ENCODE results near the gene HIPK2.

HIPK2 gene

DNA sequence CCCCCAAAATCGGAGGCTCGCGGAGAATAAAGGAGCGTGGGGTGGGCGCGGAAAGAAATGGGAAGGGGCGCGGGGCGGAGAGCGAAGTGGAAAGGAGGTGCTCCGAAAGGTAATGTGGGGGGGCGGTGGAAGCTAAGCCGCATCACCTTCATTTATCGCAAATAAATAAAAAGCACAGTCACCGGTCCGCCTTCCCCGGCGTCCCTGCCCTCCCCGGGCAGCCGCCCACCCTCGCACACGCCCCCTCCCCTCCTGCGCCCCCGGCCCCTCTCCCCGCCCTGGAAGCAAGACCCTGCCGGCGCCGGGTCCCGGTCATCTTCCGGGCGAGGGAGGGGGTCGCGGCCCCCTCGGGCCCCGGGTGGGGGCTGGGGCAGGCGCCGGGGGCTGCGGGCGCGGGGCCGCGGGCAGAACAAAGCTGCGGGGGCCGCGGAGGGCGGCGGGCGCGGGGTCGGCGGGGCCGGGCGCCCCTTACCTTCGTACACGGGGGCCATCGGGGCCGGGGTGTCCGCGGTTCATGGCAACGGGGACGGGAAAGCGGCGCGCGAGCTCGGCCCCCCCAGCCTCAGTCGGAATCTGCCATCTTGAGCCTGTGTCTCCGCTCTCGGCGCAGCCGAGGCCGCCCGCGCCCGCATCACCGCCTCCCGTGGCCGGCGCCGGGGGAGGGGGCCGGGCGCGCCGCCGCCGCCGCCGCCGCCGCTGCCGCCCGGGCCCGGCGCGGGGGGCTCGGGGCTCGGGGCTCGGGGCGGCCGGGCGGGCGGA is 486 bp downstream of the HIPK2 start:
- Histone ChIP-seq H3K9ac (ENCODE audit: low read depth, low read length, poor library complexity, severe bottlenecking) (peak overlapping the region; percentile 75), H3K79me2 (ENCODE audit: insufficient read depth, low read length) (peaks cover 46% of the 10 kb centered on the region)

DNA sequence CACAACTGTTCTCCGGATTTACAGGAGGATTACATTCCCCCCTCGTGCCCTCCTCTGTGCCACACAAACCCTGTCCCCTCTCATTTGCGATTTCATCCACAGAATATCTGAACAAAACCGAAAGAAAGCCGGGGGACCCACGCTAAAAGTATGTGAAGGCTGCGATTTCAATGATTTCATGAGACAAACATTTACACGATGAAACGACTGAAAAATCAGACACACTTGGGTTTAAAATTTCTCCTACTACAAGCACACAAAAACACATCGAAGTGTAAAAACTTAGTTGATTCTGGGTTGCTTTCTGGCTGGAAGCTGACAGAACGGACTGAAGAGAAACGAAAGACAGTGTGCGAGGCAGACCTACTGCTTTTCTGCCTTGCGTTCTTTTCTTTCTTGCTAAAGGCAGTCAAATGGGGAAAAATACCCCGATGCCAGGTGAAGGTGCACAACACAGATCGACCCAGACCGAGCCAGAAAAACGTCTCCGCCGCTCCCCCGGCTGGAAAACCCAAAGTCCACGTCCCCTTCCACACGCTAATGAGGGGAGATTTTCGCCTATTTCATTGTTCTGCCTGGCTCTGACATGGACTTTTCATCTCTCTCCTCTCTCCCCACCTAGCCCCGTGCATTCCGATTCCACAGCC is 1.2 kb downstream of the HIPK2 start:
- H2AFZ ChIP-seq (ENCODE audit: low read length), result peak overlapping the region; percentile 47
- H3K36me3 ChIP-seq (ENCODE audit: insufficient read depth, low read length), result no peaks in the 10 kb centered on the region
- H4K20me1 ChIP-seq (ENCODE audit: insufficient read depth, low read length, poor library complexity, severe bottlenecking), result peaks cover 9% of the 10 kb centered on the region
- H3K9ac ChIP-seq (ENCODE audit: low read depth, low read length, poor library complexity, severe bottlenecking), result peak overlapping the region; percentile 75
- H3K79me2 ChIP-seq (ENCODE audit: insufficient read depth, low read length), result peaks cover 53% of the 10 kb centered on the region
- no peak for TF ChIP-seq EZH2phosphoT487 (IDR thresholded peaks at IDR 0.05; ENCODE audit: borderline replicate concordance)
- TF ChIP-seq, protein P1, sequence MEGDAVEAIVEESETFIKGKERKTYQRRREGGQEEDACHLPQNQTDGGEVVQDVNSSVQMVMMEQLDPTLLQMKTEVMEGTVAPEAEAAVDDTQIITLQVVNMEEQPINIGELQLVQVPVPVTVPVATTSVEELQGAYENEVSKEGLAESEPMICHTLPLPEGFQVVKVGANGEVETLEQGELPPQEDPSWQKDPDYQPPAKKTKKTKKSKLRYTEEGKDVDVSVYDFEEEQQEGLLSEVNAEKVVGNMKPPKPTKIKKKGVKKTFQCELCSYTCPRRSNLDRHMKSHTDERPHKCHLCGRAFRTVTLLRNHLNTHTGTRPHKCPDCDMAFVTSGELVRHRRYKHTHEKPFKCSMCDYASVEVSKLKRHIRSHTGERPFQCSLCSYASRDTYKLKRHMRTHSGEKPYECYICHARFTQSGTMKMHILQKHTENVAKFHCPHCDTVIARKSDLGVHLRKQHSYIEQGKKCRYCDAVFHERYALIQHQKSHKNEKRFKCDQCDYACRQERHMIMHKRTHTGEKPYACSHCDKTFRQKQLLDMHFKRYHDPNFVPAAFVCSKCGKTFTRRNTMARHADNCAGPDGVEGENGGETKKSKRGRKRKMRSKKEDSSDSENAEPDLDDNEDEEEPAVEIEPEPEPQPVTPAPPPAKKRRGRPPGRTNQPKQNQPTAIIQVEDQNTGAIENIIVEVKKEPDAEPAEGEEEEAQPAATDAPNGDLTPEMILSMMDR (conservative IDR thresholded peaks at IDR 0.05; ENCODE audit: low read length), result no peak
- no peaks in the 10 kb centered on the region for H3K9me2 ChIP-seq (replicated peaks; ENCODE audit: low read depth, low read length)
- no peaks in the 10 kb centered on the region for H3F3A ChIP-seq (ENCODE audit: low read depth)
- H3K4me2 ChIP-seq (ENCODE audit: low read depth, low read length, poor library complexity, severe bottlenecking), result peak overlapping the region; percentile 83
- H3K4me1 ChIP-seq (ENCODE audit: insufficient read depth, low read length, poor library complexity, severe bottlenecking), result peaks cover 43% of the 10 kb centered on the region
- H3K4me3 ChIP-seq (ENCODE audit: low read length, poor library complexity, severe bottlenecking), result peak overlapping the region; percentile 85
- H3K9me3 ChIP-seq (ENCODE audit: insufficient read depth, low read depth, low read length), result no peaks in the 10 kb centered on the region
- H3K27me3 ChIP-seq (ENCODE audit: insufficient read depth, low read length, poor library complexity, severe bottlenecking), result no peaks in the 10 kb centered on the region

More for the DNA sequence above, 486 bp downstream of the HIPK2 start:
- Histone ChIP-seq H4K20me1 (ENCODE audit: insufficient read depth, low read length, poor library complexity, severe bottlenecking) (peaks cover 9% of the 10 kb centered on the region), H3F3A (ENCODE audit: low read depth) (no peaks in the 10 kb centered on the region), H3K27me3 (ENCODE audit: insufficient read depth, low read length, poor library complexity, severe bottlenecking) (no peaks in the 10 kb centered on the region), H3K4me1 (ENCODE audit: insufficient read depth, low read length, poor library complexity, severe bottlenecking) (peaks cover 39% of the 10 kb centered on the region), H3K4me2 (ENCODE audit: low read depth, low read length, poor library complexity, severe bottlenecking) (peak overlapping the region; percentile 83), H3K9me3 (ENCODE audit: insufficient read depth, low read depth, low read length) (no peaks in the 10 kb centered on the region), H3K9me2 (replicated peaks; ENCODE audit: low read depth, low read length) (no peaks in the 10 kb centered on the region), H3K4me3 (ENCODE audit: low read length, poor library complexity, severe bottlenecking) (peak overlapping the region; percentile 85), H2AFZ (ENCODE audit: low read length) (peak overlapping the region; percentile 47), H3K36me3 (ENCODE audit: insufficient read depth, low read length) (no peaks in the 10 kb centered on the region)
- TF ChIP-seq, protein P1 (conservative IDR thresholded peaks at IDR 0.05; ENCODE audit: low read length), result no peak
- TF ChIP-seq EZH2phosphoT487 (IDR thresholded peaks at IDR 0.05; ENCODE audit: borderline replicate concordance), result no peak

DNA sequence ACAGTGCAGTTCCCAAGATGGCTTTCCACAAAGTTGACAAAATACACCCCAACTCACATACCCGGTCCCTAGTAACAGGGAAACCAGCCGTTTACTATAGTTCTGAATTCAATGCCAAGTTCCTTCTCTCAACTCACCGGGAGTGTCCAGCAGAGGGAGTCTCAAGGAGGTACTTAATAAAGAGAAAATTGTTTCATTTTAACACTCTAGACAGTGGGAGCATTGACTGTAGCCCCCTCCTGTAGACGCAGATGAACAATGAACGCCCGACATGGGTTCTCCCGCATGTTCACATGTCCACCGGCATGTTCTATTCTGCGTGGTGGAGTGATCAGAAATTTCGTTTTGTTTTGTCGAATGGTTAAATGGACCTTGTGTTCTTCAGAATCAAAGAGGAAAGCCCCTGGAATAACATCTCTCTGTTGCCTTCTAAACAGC is 1.9 kb downstream of the HIPK2 start:
- Histone ChIP-seq H3K36me3 (ENCODE audit: insufficient read depth, low read length) (no peaks in the 10 kb centered on the region), H3K9me3 (ENCODE audit: insufficient read depth, low read depth, low read length) (no peaks in the 10 kb centered on the region), H3K79me2 (ENCODE audit: insufficient read depth, low read length) (peaks cover 61% of the 10 kb centered on the region), H2AFZ (ENCODE audit: low read length) (0 out of 2 replicates have a peak overlapping the region, but pooled peaks have one; percentile 13), H3K27me3 (ENCODE audit: insufficient read depth, low read length, poor library complexity, severe bottlenecking) (no peaks in the 10 kb centered on the region), H3K4me3 (ENCODE audit: low read length, poor library complexity, severe bottlenecking) (peak overlapping the region; percentile 85), H3K9ac (ENCODE audit: low read depth, low read length, poor library complexity, severe bottlenecking) (peak overlapping the region; percentile 75), H3F3A (ENCODE audit: low read depth) (no peaks in the 10 kb centered on the region), H3K4me2 (ENCODE audit: low read depth, low read length, poor library complexity, severe bottlenecking) (peak overlapping the region; percentile 83), H4K20me1 (ENCODE audit: insufficient read depth, low read length, poor library complexity, severe bottlenecking) (peaks cover 14% of the 10 kb centered on the region), H3K9me2 (replicated peaks; ENCODE audit: low read depth, low read length) (no peaks in the 10 kb centered on the region), H3K4me1 (ENCODE audit: insufficient read depth, low read length, poor library complexity, severe bottlenecking) (peaks cover 43% of the 10 kb centered on the region)
- TF ChIP-seq, protein P1 (conservative IDR thresholded peaks at IDR 0.05; ENCODE audit: low read length), result peak; percentile 81
- no peak for TF ChIP-seq EZH2phosphoT487 (IDR thresholded peaks at IDR 0.05; ENCODE audit: borderline replicate concordance)
